SU-DHL-6 (cell line): ENCODE data around the gene CACNG6.

Experiments used
- H2AFZ ChIP-seq: fragments of 200-600 bp; sonication (generic); 2 replicates; pipeline ENCODE4 v1.6.1; 2014; ENCODE audit warnings: low read depth, mild to moderate bottlenecking, moderate library complexity, mixed read lengths, antibody characterized with exemption, low read length; ENCODE audit not compliant: severe bottlenecking
- H3F3A ChIP-seq: fragments of 200-600 bp; shearing (Covaris generic); 2 replicates; pipeline ENCODE4 v1.6.0; 2016; ENCODE audit warnings: antibody characterized with exemption, mild to moderate bottlenecking; ENCODE audit not compliant: insufficient read depth
- H3K27ac ChIP-seq: fragments of 200-600 bp; sonication (generic); 2 replicates; pipeline ENCODE4 v1.5.1; 2016; ENCODE audit warnings: low read depth, mild to moderate bottlenecking, low read length, moderate library complexity, mixed read lengths
- H3K27me3 ChIP-seq: fragments of 200-600 bp; sonication (generic), shearing (Covaris generic); 2 replicates; pipeline ENCODE4 v1.6.0; 2014; ENCODE audit warnings: mild to moderate bottlenecking, low read length
- H3K36me3 ChIP-seq: fragments of 200-600 bp; sonication (generic); 2 replicates; pipeline ENCODE4 v1.6.1; 2014; ENCODE audit warnings: mild to moderate bottlenecking, low read length, mixed read lengths
- H3K4me2 ChIP-seq: fragments of 300-600, 200-600 bp; shearing (Covaris generic), sonication (generic); 2 replicates; pipeline ENCODE4 v1.6.0; 2014; ENCODE audit warnings: low read length, low read depth, mild to moderate bottlenecking; ENCODE audit not compliant: poor library complexity, severe bottlenecking
- H3K4me3 ChIP-seq: fragments of 200-600 bp; sonication (generic); 2 replicates; pipeline ENCODE4 v1.5.1; 2014; ENCODE audit warnings: antibody characterized with exemption, low read length, mild to moderate bottlenecking, mixed read lengths; ENCODE audit not compliant: insufficient read depth, poor library complexity, severe bottlenecking
- H3K79me2 ChIP-seq: fragments of 200-600 bp; sonication (generic); 2 replicates; pipeline ENCODE4 v1.6.1; 2014; ENCODE audit warnings: mild to moderate bottlenecking, low read length, moderate library complexity; ENCODE audit not compliant: insufficient read depth
- H3K9ac ChIP-seq: fragments of 200-600 bp; sonication (generic); 2 replicates; pipeline ENCODE4 v1.7.0; 2014; ENCODE audit warnings: mild to moderate bottlenecking, low read length
- H3K9me2 ChIP-seq: fragments of 200-600 bp; sonication (generic); replicated peaks from 2 replicates; pipeline ENCODE4 v1.6.1; 2014; ENCODE audit warnings: low read length; ENCODE audit not compliant: insufficient read depth
- H3K9me3 ChIP-seq: fragments of 200-600 bp; sonication (generic); 2 replicates; pipeline ENCODE4 v1.6.1; 2014; ENCODE audit warnings: low read length, mixed read lengths; ENCODE audit not compliant: insufficient read depth
- H4K20me1 ChIP-seq: fragments of 200-600 bp; sonication (generic); 2 replicates; pipeline ENCODE4 v1.6.1; 2014; ENCODE audit warnings: low read depth, mild to moderate bottlenecking, antibody characterized with exemption, low read length, moderate library complexity, mixed read lengths
- EZH2phosphoT487 ChIP-seq: fragments of 200-600 bp; sonication (generic), shearing (Covaris generic); conservative IDR thresholded peaks from 2 replicates; pipeline ENCODE4 v1.6.1; 2018; ENCODE audit warnings: mild to moderate bottlenecking, antibody characterized with exemption, low read length, moderate library complexity, mixed read lengths
- TF ChIP-seq, protein P1 (sequence below): fragments of 200-600 bp; sonication (generic); IDR thresholded peaks from one replicate; pipeline ENCODE4 v1.5.1; 2017; ENCODE audit warnings: antibody characterized with exemption, mild to moderate bottlenecking, low read length, moderate library complexity; ENCODE audit not compliant: insufficient read depth, poor library complexity, severe bottlenecking

Gene CACNG6

DNA sequence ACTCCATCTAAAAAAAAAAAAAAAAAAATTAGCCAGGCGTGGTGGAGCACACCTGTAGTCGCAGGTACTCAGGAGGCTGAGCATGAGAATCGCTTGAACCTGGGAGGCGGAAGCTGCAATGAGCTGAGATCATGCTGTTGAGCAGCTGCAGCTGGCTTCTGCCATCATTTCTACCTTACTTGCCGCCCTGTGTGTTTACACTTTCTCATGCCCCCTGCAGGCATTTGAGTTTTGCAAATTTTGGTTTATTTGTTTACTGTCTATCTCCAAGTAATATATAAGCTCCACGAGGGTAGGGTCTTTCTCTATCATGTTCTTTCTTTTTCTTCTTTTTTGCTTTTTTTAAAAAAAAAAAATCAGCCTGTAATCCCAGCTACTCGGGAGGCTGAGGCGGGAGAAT lies 18.0 kb downstream of the CACNG6 start:
- Histone ChIP-seq H3K27ac (no peak overlapping the region), H3K4me3 (no peak overlapping the region), H3K9ac (no peak overlapping the region), H3K27me3 (no peaks in the 10 kb centered on the region), H3K9me2 (no peaks in the 10 kb centered on the region), H3K4me2 (no peak overlapping the region), H4K20me1 (no peaks in the 10 kb centered on the region), H3F3A (no peaks in the 10 kb centered on the region), H2AFZ (no peak overlapping the region), H3K9me3 (no peaks in the 10 kb centered on the region), H3K36me3 (no peaks in the 10 kb centered on the region), H3K79me2 (no peaks in the 10 kb centered on the region)
- TF ChIP-seq, protein P1, sequence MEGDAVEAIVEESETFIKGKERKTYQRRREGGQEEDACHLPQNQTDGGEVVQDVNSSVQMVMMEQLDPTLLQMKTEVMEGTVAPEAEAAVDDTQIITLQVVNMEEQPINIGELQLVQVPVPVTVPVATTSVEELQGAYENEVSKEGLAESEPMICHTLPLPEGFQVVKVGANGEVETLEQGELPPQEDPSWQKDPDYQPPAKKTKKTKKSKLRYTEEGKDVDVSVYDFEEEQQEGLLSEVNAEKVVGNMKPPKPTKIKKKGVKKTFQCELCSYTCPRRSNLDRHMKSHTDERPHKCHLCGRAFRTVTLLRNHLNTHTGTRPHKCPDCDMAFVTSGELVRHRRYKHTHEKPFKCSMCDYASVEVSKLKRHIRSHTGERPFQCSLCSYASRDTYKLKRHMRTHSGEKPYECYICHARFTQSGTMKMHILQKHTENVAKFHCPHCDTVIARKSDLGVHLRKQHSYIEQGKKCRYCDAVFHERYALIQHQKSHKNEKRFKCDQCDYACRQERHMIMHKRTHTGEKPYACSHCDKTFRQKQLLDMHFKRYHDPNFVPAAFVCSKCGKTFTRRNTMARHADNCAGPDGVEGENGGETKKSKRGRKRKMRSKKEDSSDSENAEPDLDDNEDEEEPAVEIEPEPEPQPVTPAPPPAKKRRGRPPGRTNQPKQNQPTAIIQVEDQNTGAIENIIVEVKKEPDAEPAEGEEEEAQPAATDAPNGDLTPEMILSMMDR = no peak
- TF ChIP-seq EZH2phosphoT487 = no peak

DNA sequence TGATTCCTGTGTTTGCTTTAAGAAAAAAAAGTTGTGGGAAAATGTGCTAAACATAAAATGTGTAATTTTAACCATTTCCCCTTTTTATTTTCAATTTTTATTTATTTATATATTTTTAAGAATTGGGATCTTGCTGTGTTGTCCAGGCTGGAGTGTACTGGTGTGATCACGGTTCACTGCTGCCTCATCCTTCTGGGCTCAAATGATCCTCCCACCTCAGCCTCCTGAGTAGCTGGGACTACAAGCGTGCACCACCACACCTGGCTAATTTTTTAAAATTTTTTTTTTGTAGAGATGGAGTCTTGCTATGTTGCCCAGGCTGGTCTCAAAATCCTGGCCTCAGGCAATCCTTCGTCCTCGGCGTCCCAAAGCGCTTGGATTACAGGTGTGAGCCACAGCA lies 19.0 kb downstream of the CACNG6 start:
- Histone ChIP-seq H3F3A (no peaks in the 10 kb centered on the region), H3K4me2 (no peak overlapping the region), H3K9me2 (no peaks in the 10 kb centered on the region), H3K4me3 (no peak overlapping the region), H2AFZ (no peak overlapping the region), H3K9ac (no peak overlapping the region), H4K20me1 (no peaks in the 10 kb centered on the region), H3K79me2 (no peaks in the 10 kb centered on the region), H3K27me3 (no peaks in the 10 kb centered on the region), H3K27ac (no peak overlapping the region), H3K9me3 (no peaks in the 10 kb centered on the region), H3K36me3 (no peaks in the 10 kb centered on the region)
- no peak for TF ChIP-seq EZH2phosphoT487
- TF ChIP-seq, protein P1 = no peak

- TF ChIP-seq EZH2phosphoT487 = no peak
- TF ChIP-seq, protein P1 = no peak
- no peaks in the 10 kb centered on the region for H3F3A ChIP-seq
- H2AFZ ChIP-seq = no peak overlapping the region
- H3K27ac ChIP-seq = no peak overlapping the region
- H3K9me2 ChIP-seq = no peaks in the 10 kb centered on the region
- H4K20me1 ChIP-seq = no peaks in the 10 kb centered on the region
- H3K9me3 ChIP-seq = no peaks in the 10 kb centered on the region
- no peak overlapping the region for H3K4me3 ChIP-seq
- H3K36me3 ChIP-seq = no peaks in the 10 kb centered on the region
- no peak overlapping the region for H3K9ac ChIP-seq
- no peak overlapping the region for H3K4me2 ChIP-seq
- no peaks in the 10 kb centered on the region for H3K79me2 ChIP-seq
- H3K27me3 ChIP-seq = no peaks in the 10 kb centered on the region
Observed at GRCh38 chr19:54011507-54012211, 20.2 kb downstream of the CACNG6 start.
